K562 (cell line): ENCODE measurements around the gene SIDT1. TPM values are rescaled to one million over a fixed set of nuclear protein-coding genes. Genes with fewer than 3 reads are reported as not detected.

Experiments
- ATAC-seq: fragments of 200-7000 bp; cut with Tn5 transposase; 3 replicates; pipeline ENCODE4 v1.9.1; 2020; ENCODE audit warnings: moderate library complexity
- BruUV-seq: library from RNA; stranded (reverse); fragments of 400-500 nt; replicated peaks from 2 replicates; lab custom pipeline; 2021; lab: Mats Ljungman, UMichigan
- CTCF ChIA-PET: fragments of 300-600 bp; formaldehyde crosslinking; extraction: SDS; loops from one replicate; lab custom pipeline; 2021; ENCODE audit warnings: low intra/inter-chr PET ratio; lab: Yijun Ruan, JAX
- POLR2A ChIA-PET: fragments of 300-600, 350-650 bp; sonication (Branson Sonifier 250); formaldehyde crosslinking; extraction: SDS; loops from one replicate; lab custom pipeline; 2021; ENCODE audit warnings: antibody characterized with exemption, inconsistent platforms; lab: Yijun Ruan, JAX
- DNase-seq, 4 experiments: peaks; one replicate each; pipeline versions ENCODE4 v3.0.0 to v3.0.0-alpha.2; 2011 to 2018; ENCODE audit warnings: low spot score in 3 of 4, mixed read lengths in 3 of 4; ENCODE audit errors: extremely low read depth in 1 of 4
- FAIRE-seq: peaks from 2 replicates; lab custom pipeline; 2011; peaks lifted over from hg19 to GRCh38; lab: Jason Lieb, UNC
- H2AFZ ChIP-seq: 2 replicates; pipeline ENCODE4 v1.6.0; 2011; ENCODE audit warnings: low read depth, low read length, control low read depth, inconsistent platforms
- H3K27ac ChIP-seq: fragments of 200-600 bp; 3 replicates; pipeline ENCODE4 v1.8.0; 2011; ENCODE audit warnings: low read depth, mild to moderate bottlenecking, control low read depth, inconsistent platforms, low read length, moderate library complexity, mixed read lengths; ENCODE audit errors: extremely low read depth
- H3K27me3 ChIP-seq, 2 experiments: fragments of 300-600 bp in 1 of 2; 2 replicates in 1 of 2; 3 replicates in 1 of 2; pipeline versions ENCODE4 v1.6.0 to v1.8.0; 2011; ENCODE audit warnings: inconsistent platforms in 2 of 2, low read length in 2 of 2, mild to moderate bottlenecking in 1 of 2, mixed read lengths in 1 of 2, moderate library complexity in 1 of 2; ENCODE audit not compliant: control insufficient read depth in 2 of 2, insufficient read depth in 2 of 2
- H3K36me3 ChIP-seq: fragments of 300-600 bp; 3 replicates; pipeline ENCODE4 v1.8.0; 2011; ENCODE audit warnings: mild to moderate bottlenecking, low read length, inconsistent platforms; ENCODE audit not compliant: control insufficient read depth, insufficient read depth
- H3K4me1 ChIP-seq, 2 experiments: fragments of 200-600 bp in 1 of 2; replicated peaks in 1 of 2; 2 replicates in 1 of 2; 3 replicates in 1 of 2; pipeline versions ENCODE4 v1.5.1 to v1.8.0; 2011; ENCODE audit warnings: inconsistent platforms in 2 of 2, low read length in 2 of 2, mild to moderate bottlenecking in 1 of 2, mixed read lengths in 1 of 2, moderate library complexity in 1 of 2; ENCODE audit not compliant: control insufficient read depth in 2 of 2, insufficient read depth in 2 of 2
- H3K4me2 ChIP-seq: 2 replicates; pipeline ENCODE4 v1.6.1; 2011; ENCODE audit warnings: low read length, control low read depth, inconsistent platforms, mixed read lengths; ENCODE audit not compliant: insufficient read depth
- H3K4me3 ChIP-seq: fragments of 200-600 bp; sonication (generic), shearing (Covaris generic); 2 replicates; pipeline ENCODE4 v1.5.1; 2016; ENCODE audit warnings: control low read depth, inconsistent platforms
- H3K79me2 ChIP-seq: fragments of 200-600 bp; 3 replicates; pipeline ENCODE4 v1.8.0; 2011; ENCODE audit warnings: low read length, inconsistent platforms; ENCODE audit not compliant: control insufficient read depth, insufficient read depth
- H3K9ac ChIP-seq, 2 experiments: 2 replicates each; pipeline versions ENCODE4 v1.6.0 to v1.6.1; 2011; ENCODE audit warnings: low read depth in 2 of 2, low read length in 2 of 2, control low read depth in 1 of 2, inconsistent platforms in 1 of 2, mild to moderate bottlenecking in 1 of 2, mixed read lengths in 1 of 2; ENCODE audit not compliant: insufficient read depth in 1 of 2
- H3K9me1 ChIP-seq: one replicate; pipeline ENCODE4 v1.6.0; 2011; ENCODE audit warnings: inconsistent platforms, mild to moderate bottlenecking, low read length, moderate library complexity; ENCODE audit not compliant: control insufficient read depth, insufficient read depth
- H3K9me3 ChIP-seq: replicated peaks from 2 replicates; pipeline ENCODE4 v1.5.1; 2011; ENCODE audit warnings: low read depth, low read length, inconsistent platforms; ENCODE audit not compliant: control insufficient read depth, insufficient read depth
- H4K20me1 ChIP-seq: replicated peaks from 2 replicates; pipeline ENCODE4 v1.6.1; 2011; ENCODE audit warnings: low read length, inconsistent platforms, mixed read lengths; ENCODE audit not compliant: control insufficient read depth, insufficient read depth
- CBX1 ChIP-seq: sonication (generic); IDR thresholded peaks from 2 replicates; pipeline ENCODE4 v1.6.1; 2016; ENCODE audit warnings: antibody characterized with exemption, low read depth, mild to moderate bottlenecking
- GTF2E2 ChIP-seq: fragments of 200-800 bp; sonication (Bioruptor generic); IDR thresholded peaks from 2 replicates; pipeline ENCODE4 v1.6.1; 2016; ENCODE audit warnings: missing genetic modification characterization, missing compliant biosample characterization
- HDAC1 ChIP-seq, 2 experiments: fragments of 450-650 bp; IDR thresholded peaks; 2 replicates each; pipeline ENCODE4 v1.6.1; 2016 to 2017; ENCODE audit warnings: inconsistent platforms in 1 of 2, mild to moderate bottlenecking in 1 of 2, moderate library complexity in 1 of 2
- HLTF ChIP-seq: fragments of 450-650 bp; IDR thresholded peaks from 2 replicates; pipeline ENCODE4 v1.6.1; 2016
- PHF21A ChIP-seq: fragments of 450-650 bp; IDR thresholded peaks from 2 replicates; pipeline ENCODE4 v1.6.1; 2017; ENCODE audit warnings: low read depth, borderline replicate concordance
- PPARD ChIP-seq: fragments of 250-450 bp; sonication (Bioruptor Pico); IDR thresholded peaks from 2 replicates; pipeline ENCODE4 v1.8.0; 2022; ENCODE audit warnings: inconsistent platforms, mild to moderate bottlenecking, moderate library complexity
- RBM15 ChIP-seq: fragments of 200-400 bp; formaldehyde crosslinking; IDR thresholded peaks from 2 replicates; pipeline ENCODE4 v1.6.1; 2018; ENCODE audit warnings: mild to moderate bottlenecking, low read length, moderate library complexity; ENCODE audit not compliant: insufficient read depth
- SREBF1 ChIP-seq: fragments of 150-350 bp; IDR thresholded peaks from 2 replicates; pipeline ENCODE4 v1.6.1; 2014; ENCODE audit warnings: antibody characterized with exemption, low read depth, low read length, borderline replicate concordance
- ZNF217 ChIP-seq: sonication (generic); formaldehyde crosslinking; IDR thresholded peaks from 2 replicates; pipeline ENCODE4 v1.8.0; 2022; ENCODE audit warnings: mild to moderate bottlenecking, missing genetic modification reagents
- ZNF253 ChIP-seq: fragments of 250-450 bp; sonication (Bioruptor Pico); conservative IDR thresholded peaks from 2 replicates; pipeline ENCODE4 v1.6.1; 2021; ENCODE audit warnings: mild to moderate bottlenecking
- ZNF41 ChIP-seq: fragments of 250-450 bp; sonication (Bioruptor Pico); conservative IDR thresholded peaks from 2 replicates; pipeline ENCODE4 v1.4.0; 2020; ENCODE audit warnings: mild to moderate bottlenecking
- in situ Hi-C: fragments of 300-500 bp; cut with MboI; formaldehyde crosslinking; loops from 4 replicates; pipeline ENCODE4 v1.15.0; 2018; ENCODE audit warnings: inconsistent platforms, mixed read lengths
- intact Hi-C: fragments of 100-400 bp; cut with micrococcal nuclease; formaldehyde crosslinking; loops from 2 replicates; pipeline ENCODE4 v1.14.2; 2022
- polyA plus RNA-seq, 8 experiments: library from polyadenylated mRNA; depleted of rRNA in 4 of 8; stranded (reverse) in 5 of 8; unstranded in 3 of 8; fragments of >200 nt; fragmentation: Nextera tagmentation in 2 of 8; fragmentation: Illumina TruSeq in 1 of 8; extraction: Ambion mirVana in 2 of 8; extraction: Trizol in 1 of 8; gene quantifications; 2 replicates each; pipeline versions ENCODE4 v1.2.1 to v1.2.3, GENCODE V29; 2011 to 2014; ENCODE audit warnings: inconsistent platforms in 1 of 8, missing spikeins in 1 of 8
- total RNA-seq, 7 experiments: library from RNA; depleted of rRNA in 6 of 7; stranded (reverse); fragments of >200 nt in 6 of 7; fragmentation: Illumina TruSeq in 2 of 7; extraction: Trizol in 2 of 7; gene quantifications; 2 replicates each; pipeline versions ENCODE4 v1.2.1 to v1.2.3, GENCODE V29; 2011 to 2021; ENCODE audit warnings: low replicate concordance in 1 of 7
- TF ChIP-seq, protein P1 (sequence below), 3 experiments: fragments of 200-800 bp in 1 of 3; fragments of 250-450 bp in 1 of 3; fragments of 450-650 bp in 1 of 3; sonication (Bioruptor Pico) in 1 of 3; sonication (Bioruptor generic) in 1 of 3; formaldehyde crosslinking in 1 of 3; IDR thresholded peaks; 2 replicates each; pipeline versions ENCODE4 v1.6.1 to v1.8.0; 2016 to 2022; ENCODE audit warnings: mild to moderate bottlenecking in 2 of 3, missing genetic modification characterization in 2 of 3, missing compliant biosample characterization in 1 of 3, moderate library complexity in 1 of 3
- TF ChIP-seq, protein P2 (sequence below): IDR thresholded peaks from 2 replicates; pipeline ENCODE4 v1.6.1; 2011; ENCODE audit not compliant: insufficient read length; ENCODE audit errors: extremely low read depth

The SIDT1 gene
- total and polyA plus RNA-seq, 9 of the 15 experiments (the other 6 are each of a cell fraction or from before 2014, with no cell fraction given): not detected

DNA sequence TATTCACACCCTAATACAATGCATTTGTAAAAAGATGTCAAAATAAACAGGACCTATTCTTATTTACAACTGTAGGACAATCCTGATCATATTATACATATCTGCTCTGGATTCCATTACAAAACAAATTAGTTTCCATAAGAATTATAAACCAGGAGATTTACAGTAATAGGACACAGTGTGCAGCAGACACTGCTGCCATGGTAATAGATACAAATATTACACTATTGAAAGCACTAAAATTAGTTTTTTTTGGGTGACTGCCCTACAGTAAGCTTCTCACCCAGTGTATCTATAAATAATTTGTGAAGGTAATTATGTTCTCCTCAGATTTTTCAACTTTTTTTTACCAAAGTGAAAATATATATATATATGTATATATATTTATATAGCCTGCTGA lies 116.2 kb downstream of the SIDT1 start:
- H3K27ac ChIP-seq: no peak overlapping the region
- intact Hi-C loops (no loop called here), in situ Hi-C loops (no loop called here)
- POLR2A ChIA-PET: no interaction called here
- no peaks in the 10 kb centered on the region for H4K20me1 ChIP-seq
- H3K79me2 ChIP-seq: no peaks in the 10 kb centered on the region
- H3K4me1 ChIP-seq: no peaks in the 10 kb centered on the region
- no peaks in the 10 kb centered on the region for H3K36me3 ChIP-seq
- H3K4me3 ChIP-seq: no peak overlapping the region
- no peak for FAIRE-seq
- no peaks in the 10 kb centered on the region; the same call in none of the 2 replicates for H3K9me3 ChIP-seq
- H3K4me2 ChIP-seq: no peak overlapping the region
- no peak for TF ChIP-seq ZNF217 (CRISPR knock-in tag)
- no peak for TF ChIP-seq ZNF253 (CRISPR knock-in tag)
- TF ChIP-seq, protein P1, sequence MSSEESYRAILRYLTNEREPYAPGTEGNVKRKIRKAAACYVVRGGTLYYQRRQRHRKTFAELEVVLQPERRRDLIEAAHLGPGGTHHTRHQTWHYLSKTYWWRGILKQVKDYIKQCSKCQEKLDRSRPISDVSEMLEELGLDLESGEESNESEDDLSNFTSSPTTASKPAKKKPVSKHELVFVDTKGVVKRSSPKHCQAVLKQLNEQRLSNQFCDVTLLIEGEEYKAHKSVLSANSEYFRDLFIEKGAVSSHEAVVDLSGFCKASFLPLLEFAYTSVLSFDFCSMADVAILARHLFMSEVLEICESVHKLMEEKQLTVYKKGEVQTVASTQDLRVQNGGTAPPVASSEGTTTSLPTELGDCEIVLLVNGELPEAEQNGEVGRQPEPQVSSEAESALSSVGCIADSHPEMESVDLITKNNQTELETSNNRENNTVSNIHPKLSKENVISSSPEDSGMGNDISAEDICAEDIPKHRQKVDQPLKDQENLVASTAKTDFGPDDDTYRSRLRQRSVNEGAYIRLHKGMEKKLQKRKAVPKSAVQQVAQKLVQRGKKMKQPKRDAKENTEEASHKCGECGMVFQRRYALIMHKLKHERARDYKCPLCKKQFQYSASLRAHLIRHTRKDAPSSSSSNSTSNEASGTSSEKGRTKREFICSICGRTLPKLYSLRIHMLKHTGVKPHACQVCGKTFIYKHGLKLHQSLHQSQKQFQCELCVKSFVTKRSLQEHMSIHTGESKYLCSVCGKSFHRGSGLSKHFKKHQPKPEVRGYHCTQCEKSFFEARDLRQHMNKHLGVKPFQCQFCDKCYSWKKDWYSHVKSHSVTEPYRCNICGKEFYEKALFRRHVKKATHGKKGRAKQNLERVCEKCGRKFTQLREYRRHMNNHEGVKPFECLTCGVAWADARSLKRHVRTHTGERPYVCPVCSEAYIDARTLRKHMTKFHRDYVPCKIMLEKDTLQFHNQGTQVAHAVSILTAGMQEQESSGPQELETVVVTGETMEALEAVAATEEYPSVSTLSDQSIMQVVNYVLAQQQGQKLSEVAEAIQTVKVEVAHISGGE (CRISPR knock-in tag; IDR thresholded peaks at IDR 0.05): no peak
- TF ChIP-seq, protein P2, sequence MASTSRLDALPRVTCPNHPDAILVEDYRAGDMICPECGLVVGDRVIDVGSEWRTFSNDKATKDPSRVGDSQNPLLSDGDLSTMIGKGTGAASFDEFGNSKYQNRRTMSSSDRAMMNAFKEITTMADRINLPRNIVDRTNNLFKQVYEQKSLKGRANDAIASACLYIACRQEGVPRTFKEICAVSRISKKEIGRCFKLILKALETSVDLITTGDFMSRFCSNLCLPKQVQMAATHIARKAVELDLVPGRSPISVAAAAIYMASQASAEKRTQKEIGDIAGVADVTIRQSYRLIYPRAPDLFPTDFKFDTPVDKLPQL: no peak
- no peak for TF ChIP-seq RBM15
- TF ChIP-seq CBX1: no peak
- no peak for TF ChIP-seq GTF2E2 (tag)
- no peak for TF ChIP-seq ZNF41 (CRISPR knock-in tag)
- TF ChIP-seq HLTF: no peak
- no peak for TF ChIP-seq PPARD (CRISPR knock-in tag)
- no peak for TF ChIP-seq SREBF1
- no peak for TF ChIP-seq HDAC1 (IDR thresholded peaks at IDR 0.05)
- no peak for TF ChIP-seq PHF21A
- no peak overlapping the region for H2AFZ ChIP-seq
- CTCF ChIA-PET: no interaction called here
- H3K27me3 ChIP-seq: no peaks in the 10 kb centered on the region
- no peak for DNase-seq
- no peaks in the 10 kb centered on the region for H3K9me1 ChIP-seq
- no peak for ATAC-seq
- BruUV-seq: no TSS peak
- H3K9ac ChIP-seq: no peak overlapping the region
